Stomach (tissue), 9 donors: ENCODE results near the gene MKLN1. TPM values are rescaled to one million over a fixed set of nuclear protein-coding genes. Genes with fewer than 3 reads are reported as not detected.
A peak's percentile ranks its signal among the peaks of the same experiment; 100 is the strongest.
"Not testable (repeated sequence)": the region's sequence is repeated elsewhere in the genome, so short reads cannot be mapped to it uniquely, and the experiment has no call there.

Experiments
- DNase-seq, 2 donors: peaks; one replicate each; pipeline versions ENCODE4 v3.0.0 to v3.0.0-alpha.2; 2013 to 2019
- H3K27ac ChIP-seq, 5 donors: fragments of 200-600 bp in 4 of 5; sonication (generic) in 4 of 5; one replicate each; pipeline ENCODE4 v1.5.1; 2013 to 2019; ENCODE audit warnings: mild to moderate bottlenecking in 1 of 5, moderate library complexity in 1 of 5
- H3K27me3 ChIP-seq, 3 donors: fragments of 200-600 bp; sonication (generic); one replicate each; pipeline ENCODE4 v1.5.1; 2017 to 2019; ENCODE audit warnings: mixed run types in 1 of 3
- H3K36me3 ChIP-seq, 4 donors: fragments of 200-600 bp; sonication (generic); 1 replicate in 3 of 4; 2 replicates in 1 of 4; pipeline ENCODE4 v1.5.1; 2016 to 2019
- H3K4me1 ChIP-seq, 4 donors: fragments of 200-600 bp; sonication (generic); one replicate each; pipeline ENCODE4 v1.5.1; 2016 to 2019
- H3K4me3 ChIP-seq, 4 donors: fragments of 200-600 bp; sonication (generic) in 3 of 4; one replicate each; pipeline ENCODE4 v1.5.1; 2016 to 2019; ENCODE audit warnings: mild to moderate bottlenecking in 1 of 4
- H3K9me3 ChIP-seq, 4 donors: fragments of 200-600 bp; sonication (generic); one replicate each; pipeline ENCODE4 v1.5.1; 2016 to 2019
- EP300 ChIP-seq: sonication (generic); formaldehyde crosslinking; IDR thresholded peaks from one replicate; pipeline ENCODE4 v1.6.1; 2017; ENCODE audit warnings: antibody characterized with exemption
- POLR2A ChIP-seq, 4 donors: fragments of 450-650 bp; IDR thresholded peaks; one replicate each; pipeline ENCODE4 v1.6.1; 2016; ENCODE audit warnings: antibody characterized with exemption in 4 of 4, control low read depth in 2 of 4, mild to moderate bottlenecking in 1 of 4, moderate library complexity in 1 of 4
- POLR2AphosphoS5 ChIP-seq, 3 donors: sonication (generic); formaldehyde crosslinking; IDR thresholded peaks; one replicate each; pipeline ENCODE4 v1.6.1; 2016; ENCODE audit warnings: antibody characterized with exemption in 3 of 3
- WGBS, 5 donors: extraction: QIAGEN DNeasy Blood & Tissue Kit in 3 of 5; methylation state at CpG; one replicate each; pipeline versions ENCODE4 v1.1.5 to v1.1.7; 2013 to 2018; 5-methylcytosine and 5-hydroxymethylcytosine counted together
- intact Hi-C: fragments of 100-400 bp; cut with DNase I; formaldehyde crosslinking; loops from one replicate; pipeline ENCODE4 v1.15.1; 2023; ENCODE audit warnings: low total_unique reads
- polyA plus RNA-seq, 3 donors: library from polyadenylated mRNA; stranded (reverse); fragments of 200-250 nt; gene quantifications; one replicate each; pipeline ENCODE4 v1.2.3, GENCODE V29; 2013
- total RNA-seq, 5 donors: library from RNA; depleted of rRNA; stranded (reverse); fragments of >200 nt; gene quantifications; one replicate each; pipeline versions ENCODE4 v1.1.0 to v1.2.3, GENCODE V29; 2014 to 2016
- TF ChIP-seq, protein P1 (sequence below), 7 experiments: fragments of 450-650 bp in 4 of 7; fragments of 200-600 bp in 3 of 7; sonication (generic) in 3 of 7; IDR thresholded peaks; one replicate each; pipeline ENCODE4 v1.5.1; 2016 to 2019; ENCODE audit warnings: antibody characterized with exemption in 7 of 7, control low read depth in 2 of 7, mild to moderate bottlenecking in 1 of 7
- donor health status: healthy with polysubstance abuse.
- donor health status: Bipolar disorder and iron deficiency.
- donor health status: healthy.

MKLN1 gene
- total and polyA plus RNA-seq, 8 donors: 9.4 to 147 (median 30.8) TPM

DNA sequence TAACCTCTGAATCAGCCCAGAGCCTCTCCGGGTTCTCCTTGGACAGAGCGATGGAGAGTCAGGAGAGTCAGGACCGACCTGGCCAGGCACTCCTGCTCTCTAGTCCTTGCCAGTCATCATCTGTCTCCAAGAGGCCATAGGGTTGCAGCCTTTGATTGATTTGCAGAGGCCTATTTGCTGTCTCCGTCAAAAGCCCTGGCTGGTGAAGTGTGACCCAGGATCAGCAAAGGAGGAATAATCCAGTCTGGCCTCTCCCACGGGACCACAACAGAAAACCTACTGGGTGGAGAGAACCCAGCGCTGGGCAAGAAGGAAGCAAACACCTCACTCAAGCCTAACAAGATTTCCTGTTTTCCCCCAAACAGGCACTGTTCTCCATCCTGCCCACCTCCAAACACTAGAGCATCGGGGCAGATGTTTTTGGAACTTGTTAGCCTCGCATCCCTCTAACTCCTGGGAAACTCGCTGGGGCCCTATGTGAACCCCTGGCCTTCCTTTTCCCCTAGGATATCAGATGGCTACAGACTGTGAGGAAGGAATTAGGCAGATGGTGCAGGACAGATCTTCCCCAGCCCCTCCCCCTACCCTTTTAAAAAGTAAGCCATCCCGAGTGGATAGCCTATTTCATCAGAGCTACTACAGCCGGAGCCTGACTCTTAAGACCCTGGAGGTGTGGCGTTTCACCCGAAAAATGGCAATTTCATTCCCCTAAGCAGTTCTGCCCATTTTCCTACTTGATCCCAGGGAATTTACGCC, 174.4 kb downstream of the MKLN1 start:
- no peak for TF ChIP-seq POLR2A (IDR thresholded peaks at IDR 0.05)
- TF ChIP-seq EP300: no peak
- no peak for TF ChIP-seq POLR2AphosphoS5 (IDR thresholded peaks at IDR 0.05)
- TF ChIP-seq, protein P1, sequence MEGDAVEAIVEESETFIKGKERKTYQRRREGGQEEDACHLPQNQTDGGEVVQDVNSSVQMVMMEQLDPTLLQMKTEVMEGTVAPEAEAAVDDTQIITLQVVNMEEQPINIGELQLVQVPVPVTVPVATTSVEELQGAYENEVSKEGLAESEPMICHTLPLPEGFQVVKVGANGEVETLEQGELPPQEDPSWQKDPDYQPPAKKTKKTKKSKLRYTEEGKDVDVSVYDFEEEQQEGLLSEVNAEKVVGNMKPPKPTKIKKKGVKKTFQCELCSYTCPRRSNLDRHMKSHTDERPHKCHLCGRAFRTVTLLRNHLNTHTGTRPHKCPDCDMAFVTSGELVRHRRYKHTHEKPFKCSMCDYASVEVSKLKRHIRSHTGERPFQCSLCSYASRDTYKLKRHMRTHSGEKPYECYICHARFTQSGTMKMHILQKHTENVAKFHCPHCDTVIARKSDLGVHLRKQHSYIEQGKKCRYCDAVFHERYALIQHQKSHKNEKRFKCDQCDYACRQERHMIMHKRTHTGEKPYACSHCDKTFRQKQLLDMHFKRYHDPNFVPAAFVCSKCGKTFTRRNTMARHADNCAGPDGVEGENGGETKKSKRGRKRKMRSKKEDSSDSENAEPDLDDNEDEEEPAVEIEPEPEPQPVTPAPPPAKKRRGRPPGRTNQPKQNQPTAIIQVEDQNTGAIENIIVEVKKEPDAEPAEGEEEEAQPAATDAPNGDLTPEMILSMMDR (IDR thresholded peaks at IDR 0.05): no peak
- DNase-seq: no peak
- Histone ChIP-seq H3K36me3 (peaks cover 0 to 21% (median 15%) of the 10 kb centered on the region in 4 donors), H3K4me1 (peaks cover 9 to 43% (median 22%) of the 10 kb centered on the region in 4 donors), H3K9me3 (no peaks in the 10 kb centered on the region), H3K27ac (peak overlapping the region in 2 of 5 donors; percentile 25 to 49), H3K4me3 (no peak overlapping the region), H3K27me3 (no peaks in the 10 kb centered on the region)
- WGBS, 5 donors: 75 to 83% (median 79%) methylated on average over 14 of the region's 14 CpGs
- intact Hi-C loops: no loop called here

DNA sequence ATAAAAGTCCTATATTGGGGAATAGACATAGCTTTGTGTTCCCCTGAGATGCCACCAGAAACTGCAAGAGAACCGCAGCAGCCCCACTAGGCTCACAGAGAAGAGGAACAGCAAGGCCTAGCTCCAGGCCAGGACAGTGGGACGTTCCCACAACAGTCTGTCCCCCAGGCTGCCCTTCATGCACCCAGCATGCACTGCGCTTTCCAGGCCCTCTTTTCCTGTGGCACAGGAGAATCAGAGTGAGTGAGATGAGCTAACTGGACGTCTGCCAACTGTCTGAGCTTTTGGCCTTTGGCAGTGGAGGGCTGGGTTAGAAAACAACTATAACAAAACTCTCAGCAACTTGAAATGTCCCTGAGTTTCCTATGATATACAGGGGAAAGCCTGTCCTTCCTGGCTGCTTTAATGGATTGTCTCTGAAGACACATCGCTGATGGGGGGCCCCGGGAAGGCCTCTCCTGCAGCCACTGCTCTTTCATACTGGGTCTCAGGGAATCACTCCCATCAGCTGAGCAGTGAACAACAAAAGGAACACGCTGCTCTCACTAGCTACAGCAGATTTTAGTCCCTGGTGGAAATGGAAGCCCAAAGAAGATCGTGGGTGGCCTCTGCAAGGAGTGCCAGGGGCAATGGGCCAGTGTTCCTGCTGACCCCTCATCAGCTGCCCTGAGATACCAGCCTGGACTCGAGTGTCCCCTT, 175.3 kb downstream of the MKLN1 start:
- H3K4me3 ChIP-seq: no peak overlapping the region
- H3K9me3 ChIP-seq: no peaks in the 10 kb centered on the region
- TF ChIP-seq EP300: no peak
- peak in 1 of 3 donors; percentile 8 for TF ChIP-seq POLR2AphosphoS5 (IDR thresholded peaks at IDR 0.05)
- 52 to 67% (median 61%) methylated on average over 8 to 9 of the region's 9 CpGs for WGBS, 5 donors
- peak in 1 of 2 donors; percentile 69 for DNase-seq
- intact Hi-C loops: no loop called here
- H3K27me3 ChIP-seq: no peaks in the 10 kb centered on the region
- H3K36me3 ChIP-seq: peaks cover 0 to 12% (median 6%) of the 10 kb centered on the region in 4 donors
- peak overlapping the region in 2 of 5 donors; percentile 25 to 49 for H3K27ac ChIP-seq
- H3K4me1 ChIP-seq: peaks cover 9 to 49% (median 22%) of the 10 kb centered on the region in 4 donors

DNA sequence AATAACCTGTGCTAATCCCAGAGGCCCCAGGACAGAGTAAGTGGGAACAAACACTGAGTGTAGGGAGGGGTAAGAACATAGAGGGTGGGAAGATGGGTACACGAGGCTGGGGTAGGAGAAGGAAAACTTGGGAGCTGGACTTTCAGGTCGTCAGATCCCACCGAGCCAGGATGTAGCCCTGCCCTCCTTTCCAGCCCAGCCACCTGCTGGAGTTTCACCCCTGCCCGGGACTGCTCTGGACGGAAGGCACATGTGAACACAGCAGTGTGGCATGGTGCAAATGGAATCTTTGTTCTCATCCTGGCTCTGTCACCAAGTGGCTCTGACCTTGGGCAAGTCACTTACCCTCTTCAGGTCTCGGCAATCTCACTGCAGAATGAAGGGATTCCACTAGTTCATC, 176.0 kb downstream of the MKLN1 start:
- no peak for TF ChIP-seq POLR2A (IDR thresholded peaks at IDR 0.05)
- TF ChIP-seq POLR2AphosphoS5 (IDR thresholded peaks at IDR 0.05): no peak
- TF ChIP-seq, protein P1 (IDR thresholded peaks at IDR 0.05): no peak
- no peak for TF ChIP-seq EP300
- Histone ChIP-seq H3K9me3 (no peaks in the 10 kb centered on the region), H3K36me3 (peaks cover 0 to 10% (median under 1%) of the 10 kb centered on the region in 4 donors), H3K4me3 (no peak overlapping the region), H3K4me1 (peaks cover 13 to 50% (median 23%) of the 10 kb centered on the region in 4 donors), H3K27me3 (no peaks in the 10 kb centered on the region), H3K27ac (peak overlapping the region in 1 of 5 donors; percentile 49)
- DNase-seq: no peak
- 48 to 66% (median 59%) methylated on average over 6 of the region's 6 CpGs for WGBS, 5 donors
- intact Hi-C loops: no loop called here

DNA sequence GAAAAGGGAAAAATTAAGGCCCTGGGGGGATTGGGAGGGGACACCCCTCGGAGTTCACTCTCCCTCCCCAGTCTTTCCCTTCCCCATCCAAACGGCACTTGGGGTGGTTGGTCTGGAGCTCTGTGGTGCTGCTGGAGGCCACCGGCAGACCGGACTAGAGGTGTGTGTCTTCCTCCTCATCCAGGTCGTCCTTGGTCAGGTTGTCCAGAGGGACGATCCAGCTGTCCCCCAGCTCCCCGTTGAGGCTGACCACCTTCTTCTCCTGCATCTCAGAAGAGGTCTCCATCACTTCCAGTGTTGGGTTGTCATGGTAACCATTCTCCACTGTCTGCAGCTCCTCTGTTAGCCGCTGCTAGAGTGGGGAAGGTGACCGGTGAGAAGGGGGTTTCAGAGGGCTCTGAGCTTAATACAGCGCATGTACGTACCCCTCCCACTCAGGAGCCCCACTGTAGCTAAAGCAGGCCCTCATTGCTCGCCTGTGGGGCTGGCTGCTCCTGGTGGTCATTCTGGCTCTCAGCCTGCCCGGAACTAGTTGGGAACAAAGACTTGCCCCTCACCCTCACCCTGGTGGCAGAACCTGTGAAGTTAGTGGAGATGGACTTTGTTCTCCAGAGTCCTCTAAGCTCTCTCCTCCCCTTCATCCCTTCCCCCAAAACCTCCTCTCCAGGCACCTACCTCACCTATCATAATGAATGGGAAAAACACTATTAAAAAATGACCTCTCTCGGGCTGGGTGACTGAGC, 176.7 kb downstream of the MKLN1 start:
- peaks cover 13 to 50% (median 23%) of the 10 kb centered on the region in 4 donors for H3K4me1 ChIP-seq
- no peaks in the 10 kb centered on the region for H3K27me3 ChIP-seq
- H3K9me3 ChIP-seq: no peaks in the 10 kb centered on the region
- no peak for DNase-seq
- 77 to 87% (median 82%) methylated on average over 8 to 14 of the region's 14 CpGs for WGBS, 5 donors
- intact Hi-C loops: no loop called here
- no peak overlapping the region for H3K4me3 ChIP-seq
- no peak for TF ChIP-seq POLR2A (IDR thresholded peaks at IDR 0.05)
- TF ChIP-seq, protein P1 (IDR thresholded peaks at IDR 0.05): no peak
- no peak for TF ChIP-seq EP300
- no peak for TF ChIP-seq POLR2AphosphoS5 (IDR thresholded peaks at IDR 0.05)
- H3K36me3 ChIP-seq: peaks cover 0 to 10% (median 0%) of the 10 kb centered on the region in 4 donors
- H3K27ac ChIP-seq: no peak overlapping the region

DNA sequence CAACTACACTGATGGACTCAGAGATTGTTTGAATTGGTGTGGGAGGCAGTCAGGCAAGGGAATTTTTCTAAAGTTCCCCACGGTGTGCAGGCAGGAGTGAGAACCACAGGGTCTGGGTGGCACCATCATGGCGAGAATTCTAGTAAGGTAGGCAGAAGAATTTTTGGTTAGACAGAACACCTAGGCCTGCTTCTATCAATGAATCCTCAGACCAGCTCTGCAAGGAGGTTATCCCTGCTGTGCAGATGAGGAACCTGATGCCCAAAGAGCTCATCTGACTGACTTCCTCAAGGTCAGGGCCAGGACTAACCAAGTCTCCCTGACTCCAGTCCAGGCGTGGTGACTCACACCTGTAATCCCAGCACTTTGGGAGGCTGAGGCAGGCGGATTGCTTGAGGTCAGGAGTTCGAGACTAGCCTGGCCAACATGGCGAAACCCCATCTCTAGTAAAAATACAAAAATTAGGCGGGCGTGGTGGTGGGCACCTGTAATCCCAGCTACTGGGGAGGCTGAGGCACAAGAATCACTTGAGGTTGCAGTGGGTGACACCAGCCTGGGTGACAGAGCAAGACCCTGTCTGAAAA, 177.5 kb downstream of the MKLN1 start:
- H3K4me1 ChIP-seq: peaks cover 13 to 50% (median 23%) of the 10 kb centered on the region in 4 donors
- not testable (repeated sequence) for H3K9me3 ChIP-seq, H3K36me3 ChIP-seq, H3K4me3 ChIP-seq, H3K27ac ChIP-seq, H3K27me3 ChIP-seq, DNase-seq
- intact Hi-C loops: loop anchor here (5.0 kb wide), 1 partner anchor 147 kb away; no protein-coding TSS in a partner anchor
- WGBS, 5 donors: 82 to 93% (median 87%) methylated on average over 8 of the region's 8 CpGs
